SK-N-SH (cell line): Measurements from ENCODE around the gene CDH26. TPM values are rescaled to one million over a fixed set of nuclear protein-coding genes. Genes with fewer than 3 reads are reported as not detected.
A peak's percentile ranks its signal among the peaks of the same experiment; 100 is the strongest.

ENCODE experiments used
- CTCF ChIA-PET: fragments of 300-600, 350-600 bp; formaldehyde crosslinking; extraction: SDS; loops from one replicate; lab custom pipeline; 2021; lab: Yijun Ruan, JAX
- POLR2A ChIA-PET: fragments of 350-600 bp; sonication (Branson Sonifier 250); formaldehyde crosslinking; extraction: SDS; loops from one replicate; lab custom pipeline; 2020; ENCODE audit warnings: antibody characterized with exemption, inconsistent platforms; lab: Yijun Ruan, JAX
- DNase-seq: peaks from one replicate; pipeline ENCODE4 v3.0.0; 2012
- H2AFZ ChIP-seq: fragments of 200-600 bp; sonication (generic); 2 replicates; pipeline ENCODE4 v1.8.1; 2016; ENCODE audit warnings: antibody characterized with exemption, mild to moderate bottlenecking, low read depth
- H3F3A ChIP-seq: fragments of 200-600 bp; sonication (generic); replicated peaks from 2 replicates; pipeline ENCODE3; 2016; ENCODE audit warnings: antibody characterized with exemption, mild to moderate bottlenecking; ENCODE audit not compliant: insufficient read depth
- H3K27ac ChIP-seq, 2 experiments: fragments of 200-500 bp in 1 of 2; fragments of 200-600 bp in 1 of 2; sonication (Bioruptor generic) in 1 of 2; sonication (generic), shearing (Covaris generic) in 1 of 2; 2 replicates each; pipeline versions ENCODE4 v1.5.1 to v1.6.1; 2014 to 2016; ENCODE audit warnings: low read depth in 2 of 2, inconsistent platforms in 1 of 2, low read length in 1 of 2, mild to moderate bottlenecking in 1 of 2, mixed read lengths in 1 of 2
- H3K27me3 ChIP-seq: fragments of 200-600 bp; sonication (generic), shearing (Covaris generic); 2 replicates; pipeline ENCODE4 v1.6.1; 2016; ENCODE audit warnings: mixed run types; ENCODE audit not compliant: insufficient read depth
- H3K36me3 ChIP-seq, 2 experiments: fragments of 200-500 bp in 1 of 2; fragments of 200-600 bp in 1 of 2; sonication (Bioruptor generic) in 1 of 2; sonication (generic) in 1 of 2; replicated peaks in 1 of 2; 2 replicates each; pipeline versions ENCODE3 to v1.5.1; 2014 to 2016; ENCODE audit warnings: low read length in 1 of 2, mild to moderate bottlenecking in 1 of 2; ENCODE audit not compliant: insufficient read depth in 2 of 2, control insufficient read depth in 1 of 2
- H3K4me1 ChIP-seq, 2 experiments: fragments of 200-500 bp in 1 of 2; fragments of 200-600 bp in 1 of 2; sonication (Bioruptor generic) in 1 of 2; sonication (generic), shearing (Covaris generic) in 1 of 2; 2 replicates each; pipeline versions ENCODE4 v1.5.1 to v1.6.1; 2014 to 2016; ENCODE audit warnings: low read depth in 1 of 2, low read length in 1 of 2, mixed run types in 1 of 2; ENCODE audit not compliant: insufficient read depth in 2 of 2, control insufficient read depth in 1 of 2
- H3K4me2 ChIP-seq: fragments of 200-600 bp; sonication (generic), shearing (Covaris generic); 2 replicates; pipeline ENCODE4 v1.6.1; 2017; ENCODE audit warnings: mixed run types
- H3K4me3 ChIP-seq, 2 experiments: fragments of 200-500 bp in 1 of 2; fragments of 200-600 bp in 1 of 2; sonication (Bioruptor generic) in 1 of 2; sonication (generic), shearing (Covaris generic) in 1 of 2; 2 replicates each; pipeline versions ENCODE4 v1.5.1 to v1.8.1; 2014 to 2016; ENCODE audit warnings: low read depth in 2 of 2, inconsistent platforms in 1 of 2, low read length in 1 of 2, mild to moderate bottlenecking in 1 of 2, mixed read lengths in 1 of 2, moderate library complexity in 1 of 2
- H3K79me2 ChIP-seq: fragments of 200-600 bp; sonication (generic); 2 replicates; pipeline ENCODE4 v1.8.1; 2017; ENCODE audit warnings: mild to moderate bottlenecking; ENCODE audit not compliant: insufficient read depth
- H3K9ac ChIP-seq: fragments of 200-600 bp; sonication (generic); 2 replicates; pipeline ENCODE4 v1.6.1; 2017; ENCODE audit warnings: mixed run types
- H3K9me2 ChIP-seq: fragments of 200-600 bp; sonication (generic); 2 replicates; pipeline ENCODE4 v1.6.1; 2017; ENCODE audit warnings: mixed run types
- H3K9me3 ChIP-seq: fragments of 200-600 bp; sonication (generic); 2 replicates; pipeline ENCODE4 v1.6.1; 2017; ENCODE audit warnings: mixed run types, mild to moderate bottlenecking, moderate library complexity
- H4K20me1 ChIP-seq: fragments of 200-600 bp; sonication (generic); 2 replicates; pipeline ENCODE4 v1.6.1; 2017; ENCODE audit warnings: mild to moderate bottlenecking, mixed run types; ENCODE audit not compliant: insufficient read depth
- CHD2 ChIP-seq: fragments of 150-350 bp; IDR thresholded peaks from 2 replicates; pipeline ENCODE4 v1.6.1; 2018; ENCODE audit warnings: low read length; ENCODE audit not compliant: partially characterized antibody
- CTCF ChIP-seq: fragments of 200-600 bp; sonication (generic); IDR thresholded peaks from 2 replicates; pipeline ENCODE4 v1.6.1; 2017; ENCODE audit warnings: antibody characterized with exemption, mild to moderate bottlenecking, moderate library complexity
- EP300 ChIP-seq, 2 experiments: IDR thresholded peaks; 2 replicates each; pipeline versions ENCODE4 v1.4.0 to v1.6.1; 2012; ENCODE audit warnings: borderline replicate concordance in 1 of 2, low read depth in 1 of 2, low read length in 1 of 2
- EZH2phosphoT487 ChIP-seq: fragments of 200-600 bp; sonication (generic); IDR thresholded peaks from 2 replicates; pipeline ENCODE4 v1.6.1; 2017; ENCODE audit warnings: low read depth, mixed run types, mild to moderate bottlenecking, antibody characterized with exemption, moderate library complexity, borderline replicate concordance
- FOSL2 ChIP-seq: IDR thresholded peaks from 2 replicates; pipeline ENCODE4 v1.4.0; 2012; ENCODE audit warnings: low read depth, mild to moderate bottlenecking, moderate library complexity, borderline replicate concordance
- FOXJ3 ChIP-seq: sonication (generic); formaldehyde crosslinking; IDR thresholded peaks from 2 replicates; pipeline ENCODE4 v1.5.1; 2020; ENCODE audit warnings: mild to moderate bottlenecking, missing genetic modification reagents
- JUND ChIP-seq: IDR thresholded peaks from 2 replicates; pipeline ENCODE4 v1.4.0; 2012
- MEF2A ChIP-seq: IDR thresholded peaks from 2 replicates; pipeline ENCODE4 v1.4.0; 2012; ENCODE audit warnings: low read depth, borderline replicate concordance
- MXI1 ChIP-seq: IDR thresholded peaks from 2 replicates; pipeline ENCODE4 v1.6.1; 2012; ENCODE audit warnings: mild to moderate bottlenecking, low read depth, low read length, improper control_type of control experiment
- NRF1 ChIP-seq: IDR thresholded peaks from 2 replicates; pipeline ENCODE4 v1.6.1; 2012; ENCODE audit warnings: low read depth, mild to moderate bottlenecking, low read length
- RFX5 ChIP-seq: IDR thresholded peaks from 2 replicates; pipeline ENCODE4 v1.6.1; 2012; ENCODE audit warnings: mild to moderate bottlenecking, improper control_type of control experiment, low read length
- RXRA ChIP-seq: IDR thresholded peaks from 2 replicates; pipeline ENCODE4 v1.4.0; 2012; ENCODE audit warnings: low read depth, mild to moderate bottlenecking, borderline replicate concordance
- SIN3A ChIP-seq: IDR thresholded peaks from 2 replicates; pipeline ENCODE4 v1.6.1; 2012; ENCODE audit warnings: low read depth, mild to moderate bottlenecking, low read length, moderate library complexity, borderline replicate concordance
- TAF1 ChIP-seq: IDR thresholded peaks from 2 replicates; pipeline ENCODE4 v1.6.1; 2012; ENCODE audit warnings: low read depth, mild to moderate bottlenecking, low read length, moderate library complexity, borderline replicate concordance
- TEAD4 ChIP-seq: IDR thresholded peaks from 2 replicates; pipeline ENCODE4 v1.4.0; 2012; ENCODE audit warnings: mild to moderate bottlenecking, borderline replicate concordance; ENCODE audit not compliant: insufficient read depth
- WGBS: methylation state at CpG from one replicate; pipeline ENCODE4 v1.1.6; 2017; ENCODE audit warnings: low lambda C conversion rate; 5-methylcytosine and 5-hydroxymethylcytosine counted together
- polyA plus RNA-seq, 3 experiments: library from polyadenylated mRNA; depleted of rRNA; stranded (reverse); fragments of >200 nt; gene quantifications; 2 replicates each; pipeline ENCODE4 v1.2.3, GENCODE V29; 2012
- TF ChIP-seq, protein P1 (sequence below): IDR thresholded peaks from 2 replicates; pipeline ENCODE4 v1.4.0; 2012; ENCODE audit warnings: low read depth, borderline replicate concordance
- TF ChIP-seq, protein P2 (sequence below): IDR thresholded peaks from 2 replicates; pipeline ENCODE4 v1.4.0; 2012; ENCODE audit warnings: low read depth, borderline replicate concordance
- TF ChIP-seq, protein P3 (sequence below): IDR thresholded peaks from 2 replicates; pipeline ENCODE4 v1.4.0; 2012; ENCODE audit warnings: low read depth

The CDH26 gene
- polyA plus RNA-seq, 1 of the 3 experiments (the other 2 are of a cell fraction), result 0.13 TPM

DNA sequence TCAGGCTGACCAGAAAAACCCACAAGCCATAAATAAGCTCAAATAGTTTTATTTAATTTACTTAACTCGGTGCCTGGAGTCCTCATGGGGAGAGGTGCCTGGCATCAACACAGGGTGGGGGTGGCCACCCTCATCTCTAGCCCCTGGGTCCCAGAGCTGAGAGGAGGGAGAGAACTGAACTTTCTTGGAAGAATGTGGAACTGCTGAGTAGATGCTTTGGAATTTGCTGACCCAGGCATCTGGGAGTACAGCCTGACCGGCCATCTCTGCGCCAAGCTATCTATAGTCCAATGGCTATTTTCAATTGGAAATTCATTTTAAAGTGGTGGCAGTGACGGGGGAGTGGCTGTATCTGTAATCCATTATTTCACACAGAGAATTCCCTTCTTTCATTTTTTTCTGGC, 104.8 kb downstream of the CDH26 start:
- Histone ChIP-seq H4K20me1 (no peaks in the 10 kb centered on the region), H3K9me2 (no peaks in the 10 kb centered on the region), H3K9ac (no peak overlapping the region), H3K4me1 (peaks cover 0 to 19% of the 10 kb centered on the region in 2 experiments; a peak in 2 of 4 replicates), H3K36me3 (no peaks in the 10 kb centered on the region), H3K27me3 (no peaks in the 10 kb centered on the region), H3K9me3 (no peaks in the 10 kb centered on the region), H3K79me2 (no peaks in the 10 kb centered on the region), H3K27ac (no peak overlapping the region; a peak in 1 of 4 replicates), H2AFZ (no peak overlapping the region), H3K4me3 (no peak overlapping the region), H3K4me2 (no peak overlapping the region), H3F3A (no peaks in the 10 kb centered on the region)
- ChIA-PET CTCF (interaction anchor here (1.0 to 1.9 kb wide), 4 partner anchors 144 to 1833 kb away, joined by 3 to 8 read pairs (median 5); no protein-coding TSS in a partner anchor), POLR2A (no interaction called here)
- 43% methylated on average over 4 of the region's 4 CpGs for WGBS
- TF ChIP-seq EZH2phosphoT487 (no peak), NRF1 (no peak), CHD2 (no peak), SIN3A (no peak), JUND (no peak), RXRA (no peak), MXI1 (no peak), TEAD4 (no peak), FOSL2 (no peak), MEF2A (no peak), TAF1 (no peak), FOXJ3 (CRISPR knock-in tag) (no peak), CTCF (no peak), RFX5 (no peak), EP300 (IDR thresholded peaks at IDR 0.05; ENCODE audit: borderline replicate concordance in 1 of 2, low read depth in 1 of 2, low read length in 1 of 2) (no peak; a peak in 2 of 4 replicates)
- TF ChIP-seq, protein P1, sequence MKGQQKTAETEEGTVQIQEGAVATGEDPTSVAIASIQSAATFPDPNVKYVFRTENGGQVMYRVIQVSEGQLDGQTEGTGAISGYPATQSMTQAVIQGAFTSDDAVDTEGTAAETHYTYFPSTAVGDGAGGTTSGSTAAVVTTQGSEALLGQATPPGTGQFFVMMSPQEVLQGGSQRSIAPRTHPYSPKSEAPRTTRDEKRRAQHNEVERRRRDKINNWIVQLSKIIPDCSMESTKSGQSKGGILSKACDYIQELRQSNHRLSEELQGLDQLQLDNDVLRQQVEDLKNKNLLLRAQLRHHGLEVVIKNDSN, result no peak
- TF ChIP-seq, protein P2, sequence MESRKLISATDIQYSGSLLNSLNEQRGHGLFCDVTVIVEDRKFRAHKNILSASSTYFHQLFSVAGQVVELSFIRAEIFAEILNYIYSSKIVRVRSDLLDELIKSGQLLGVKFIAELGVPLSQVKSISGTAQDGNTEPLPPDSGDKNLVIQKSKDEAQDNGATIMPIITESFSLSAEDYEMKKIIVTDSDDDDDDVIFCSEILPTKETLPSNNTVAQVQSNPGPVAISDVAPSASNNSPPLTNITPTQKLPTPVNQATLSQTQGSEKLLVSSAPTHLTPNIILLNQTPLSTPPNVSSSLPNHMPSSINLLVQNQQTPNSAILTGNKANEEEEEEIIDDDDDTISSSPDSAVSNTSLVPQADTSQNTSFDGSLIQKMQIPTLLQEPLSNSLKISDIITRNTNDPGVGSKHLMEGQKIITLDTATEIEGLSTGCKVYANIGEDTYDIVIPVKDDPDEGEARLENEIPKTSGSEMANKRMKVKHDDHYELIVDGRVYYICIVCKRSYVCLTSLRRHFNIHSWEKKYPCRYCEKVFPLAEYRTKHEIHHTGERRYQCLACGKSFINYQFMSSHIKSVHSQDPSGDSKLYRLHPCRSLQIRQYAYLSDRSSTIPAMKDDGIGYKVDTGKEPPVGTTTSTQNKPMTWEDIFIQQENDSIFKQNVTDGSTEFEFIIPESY, result no peak
- TF ChIP-seq, protein P3, sequence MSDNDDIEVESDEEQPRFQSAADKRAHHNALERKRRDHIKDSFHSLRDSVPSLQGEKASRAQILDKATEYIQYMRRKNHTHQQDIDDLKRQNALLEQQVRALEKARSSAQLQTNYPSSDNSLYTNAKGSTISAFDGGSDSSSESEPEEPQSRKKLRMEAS, result no peak
- DNase-seq, result peak; percentile 49
